Peyer's patch (tissue), 4 donors: ENCODE data around the gene CD81. TPM values are rescaled to one million over a fixed set of nuclear protein-coding genes. Genes with fewer than 3 reads are reported as not detected.

Experiments used
- DNase-seq, 3 donors: peaks; one replicate each; pipeline ENCODE4 v3.0.0-alpha.2; 2017 to 2019
- H3K27ac ChIP-seq, 4 donors: fragments of 200-600 bp; sonication (generic); one replicate each; pipeline ENCODE4 v1.5.1; 2016 to 2019
- H3K27me3 ChIP-seq, 2 donors: fragments of 200-600 bp; sonication (generic); one replicate each; pipeline ENCODE4 v1.5.1; 2019
- H3K36me3 ChIP-seq, 3 donors: fragments of 200-600 bp; sonication (generic); one replicate each; pipeline ENCODE4 v1.5.1; 2016 to 2019
- H3K4me1 ChIP-seq, 4 donors: fragments of 200-600 bp; sonication (generic); one replicate each; pipeline ENCODE4 v1.5.1; 2016 to 2019
- H3K4me3 ChIP-seq, 4 donors: fragments of 200-600 bp; sonication (generic); 1 replicate in 3 of 4; 2 replicates in 1 of 4; pipeline ENCODE4 v1.5.1; 2016 to 2019; ENCODE audit warnings: mild to moderate bottlenecking in 1 of 4
- H3K9me3 ChIP-seq, 4 donors: fragments of 200-600 bp; sonication (generic); one replicate each; pipeline ENCODE4 v1.5.1; 2016 to 2019; ENCODE audit warnings: mild to moderate bottlenecking in 1 of 4
- POLR2A ChIP-seq, 2 donors: fragments of 450-650 bp; IDR thresholded peaks; one replicate each; pipeline ENCODE4 v1.5.1; 2017; ENCODE audit warnings: antibody characterized with exemption in 2 of 2, mild to moderate bottlenecking in 2 of 2, moderate library complexity in 2 of 2
- total RNA-seq, 4 donors: library from RNA; depleted of rRNA; stranded (reverse); fragments of >200 nt; gene quantifications; one replicate each; pipeline ENCODE4 v1.1.0, GENCODE V29; 2016
- TF ChIP-seq, protein P1 (sequence below), 6 experiments: fragments of 450-650 bp in 4 of 6; fragments of 200-600 bp in 2 of 6; sonication (generic) in 1 of 6; IDR thresholded peaks; one replicate each; pipeline ENCODE4 v1.5.1; 2017 to 2019; ENCODE audit warnings: antibody characterized with exemption in 6 of 6, mild to moderate bottlenecking in 3 of 6, moderate library complexity in 1 of 6

Gene CD81
- total RNA-seq, 4 donors from 2014 or later = 49.2 to 124 (median 100) TPM

DNA sequence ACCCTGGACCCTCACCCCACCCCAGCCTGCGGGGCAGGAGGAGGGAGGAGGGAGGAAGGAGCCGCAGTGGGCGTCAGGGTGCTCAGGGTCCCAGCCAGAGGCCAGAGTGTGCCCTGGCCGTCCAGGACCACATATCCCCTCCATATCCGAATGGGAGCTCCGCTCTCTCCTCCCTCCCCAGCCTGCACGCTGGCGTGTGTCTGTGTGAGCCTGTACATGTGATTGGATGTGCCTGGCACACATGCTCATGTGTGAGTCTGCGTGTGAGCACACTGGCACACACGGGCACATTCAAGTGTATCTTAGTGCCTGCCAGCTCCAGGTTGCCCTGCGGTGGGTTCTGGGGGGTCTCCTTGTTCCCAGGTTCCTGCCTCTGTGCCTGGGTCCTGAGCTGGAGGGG is 31.6 kb downstream of the CD81 start:
- H3K4me3 ChIP-seq = no peak overlapping the region
- peaks cover 0 to 6% (median 0%) of the 10 kb centered on the region in 3 donors for H3K36me3 ChIP-seq
- H3K4me1 ChIP-seq = no peaks in the 10 kb centered on the region
- H3K27me3 ChIP-seq = no peaks in the 10 kb centered on the region
- H3K9me3 ChIP-seq = no peaks in the 10 kb centered on the region
- TF ChIP-seq POLR2A (IDR thresholded peaks at IDR 0.05) = no peak
- TF ChIP-seq, protein P1, sequence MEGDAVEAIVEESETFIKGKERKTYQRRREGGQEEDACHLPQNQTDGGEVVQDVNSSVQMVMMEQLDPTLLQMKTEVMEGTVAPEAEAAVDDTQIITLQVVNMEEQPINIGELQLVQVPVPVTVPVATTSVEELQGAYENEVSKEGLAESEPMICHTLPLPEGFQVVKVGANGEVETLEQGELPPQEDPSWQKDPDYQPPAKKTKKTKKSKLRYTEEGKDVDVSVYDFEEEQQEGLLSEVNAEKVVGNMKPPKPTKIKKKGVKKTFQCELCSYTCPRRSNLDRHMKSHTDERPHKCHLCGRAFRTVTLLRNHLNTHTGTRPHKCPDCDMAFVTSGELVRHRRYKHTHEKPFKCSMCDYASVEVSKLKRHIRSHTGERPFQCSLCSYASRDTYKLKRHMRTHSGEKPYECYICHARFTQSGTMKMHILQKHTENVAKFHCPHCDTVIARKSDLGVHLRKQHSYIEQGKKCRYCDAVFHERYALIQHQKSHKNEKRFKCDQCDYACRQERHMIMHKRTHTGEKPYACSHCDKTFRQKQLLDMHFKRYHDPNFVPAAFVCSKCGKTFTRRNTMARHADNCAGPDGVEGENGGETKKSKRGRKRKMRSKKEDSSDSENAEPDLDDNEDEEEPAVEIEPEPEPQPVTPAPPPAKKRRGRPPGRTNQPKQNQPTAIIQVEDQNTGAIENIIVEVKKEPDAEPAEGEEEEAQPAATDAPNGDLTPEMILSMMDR (IDR thresholded peaks at IDR 0.05) = no peak
- DNase-seq = no peak
- H3K27ac ChIP-seq = no peak overlapping the region

DNA sequence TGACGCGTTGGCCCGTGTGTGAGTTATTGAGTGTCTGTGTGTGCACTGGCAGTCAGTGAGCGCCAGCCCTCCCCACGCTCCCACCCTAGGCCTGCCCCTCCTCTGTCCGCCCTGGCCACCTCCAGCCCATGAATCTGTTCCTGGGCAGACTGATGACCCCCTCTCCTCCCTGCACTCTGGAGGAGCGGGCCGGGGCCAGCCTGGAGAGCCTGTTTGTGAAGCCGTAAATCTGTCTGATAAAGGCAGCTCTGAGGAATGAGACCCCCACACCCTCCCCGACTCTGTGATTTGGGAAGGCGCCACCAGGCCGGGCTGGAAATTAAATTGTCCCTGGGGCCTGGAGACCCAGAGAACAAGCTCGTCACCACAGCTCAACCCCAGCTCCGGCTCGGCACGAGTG is 32.0 kb downstream of the CD81 start:
- no peak for TF ChIP-seq POLR2A (IDR thresholded peaks at IDR 0.05)
- TF ChIP-seq, protein P1 (IDR thresholded peaks at IDR 0.05) = no peak
- Histone ChIP-seq H3K27me3 (no peaks in the 10 kb centered on the region), H3K9me3 (no peaks in the 10 kb centered on the region), H3K4me3 (no peak overlapping the region), H3K36me3 (peaks cover 0 to 2% (median 0%) of the 10 kb centered on the region in 3 donors), H3K27ac (no peak overlapping the region), H3K4me1 (no peaks in the 10 kb centered on the region)
- no peak for DNase-seq

DNA sequence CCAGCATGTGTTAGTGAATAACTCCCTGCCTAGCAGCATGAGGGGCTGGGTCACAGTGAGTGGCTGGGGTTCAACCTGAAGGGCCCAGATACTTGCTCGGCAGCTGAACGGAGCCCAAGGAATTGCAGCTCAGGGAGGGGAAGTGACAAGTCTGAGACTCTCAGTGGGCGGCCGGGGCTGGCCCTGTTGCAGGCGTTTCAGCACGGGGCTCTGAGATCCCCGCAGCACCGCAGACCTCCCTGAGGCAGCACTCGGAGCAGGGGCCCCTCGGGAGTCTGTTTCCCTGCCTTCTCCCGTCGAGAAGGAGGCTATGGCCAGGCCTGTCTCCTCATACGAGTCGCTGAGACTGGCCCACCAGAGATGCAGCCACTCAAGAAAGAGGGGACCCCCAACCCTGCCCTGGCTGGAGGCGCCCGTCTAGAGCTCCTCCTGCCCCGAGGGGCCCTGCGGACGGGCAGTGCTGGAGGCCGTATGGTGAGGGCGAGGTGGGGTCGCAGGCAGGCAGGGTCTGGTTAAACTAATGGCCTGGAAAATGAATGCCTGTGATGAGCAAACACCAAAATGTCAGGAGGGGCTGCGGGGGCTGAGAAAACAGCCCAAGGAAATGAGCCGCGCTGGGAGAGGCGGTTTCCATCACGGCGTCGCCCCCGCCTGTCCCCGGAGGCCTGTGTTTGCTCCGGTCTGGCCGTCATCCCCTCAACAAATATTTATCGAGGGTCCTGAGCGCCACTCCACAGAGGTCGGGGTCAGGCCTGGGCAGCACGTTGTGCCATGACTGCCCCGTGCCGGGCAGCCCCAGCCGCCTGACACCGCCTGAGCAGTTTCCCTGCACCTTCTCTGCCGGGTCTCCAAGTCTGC is 32.7 kb downstream of the CD81 start:
- Histone ChIP-seq H3K36me3 (no peaks in the 10 kb centered on the region), H3K4me3 (no peak overlapping the region), H3K27ac (no peak overlapping the region), H3K9me3 (no peaks in the 10 kb centered on the region), H3K4me1 (no peaks in the 10 kb centered on the region), H3K27me3 (no peaks in the 10 kb centered on the region)
- DNase-seq = no peak
- TF ChIP-seq POLR2A (IDR thresholded peaks at IDR 0.05) = no peak
- TF ChIP-seq, protein P1 (IDR thresholded peaks at IDR 0.05) = no peak

DNA sequence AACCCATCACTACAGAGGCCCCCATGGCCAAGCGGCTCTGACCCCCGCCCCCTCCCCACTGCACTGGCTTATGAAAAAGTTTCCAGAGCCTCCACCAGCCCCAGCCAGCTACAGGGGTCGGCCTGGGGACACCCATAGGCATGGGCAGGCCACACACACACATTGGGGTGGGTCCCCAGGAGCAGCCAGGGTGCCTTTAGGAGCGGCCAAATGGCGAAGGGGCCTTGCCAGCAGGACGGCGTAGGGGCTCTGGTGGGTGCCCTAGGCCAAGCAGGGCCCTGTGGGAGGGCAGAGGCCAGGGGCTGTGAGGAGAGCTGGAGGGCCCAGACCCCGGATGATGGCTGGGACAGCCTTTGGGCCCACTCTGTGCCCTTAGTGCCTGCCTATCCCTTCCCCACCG is 33.5 kb downstream of the CD81 start:
- no peak for DNase-seq
- Histone ChIP-seq H3K27ac (no peak overlapping the region), H3K4me1 (no peaks in the 10 kb centered on the region), H3K27me3 (no peaks in the 10 kb centered on the region), H3K36me3 (no peaks in the 10 kb centered on the region), H3K9me3 (no peaks in the 10 kb centered on the region), H3K4me3 (no peak overlapping the region)
- TF ChIP-seq, protein P1 (IDR thresholded peaks at IDR 0.05) = no peak
- TF ChIP-seq POLR2A (IDR thresholded peaks at IDR 0.05) = no peak

DNA sequence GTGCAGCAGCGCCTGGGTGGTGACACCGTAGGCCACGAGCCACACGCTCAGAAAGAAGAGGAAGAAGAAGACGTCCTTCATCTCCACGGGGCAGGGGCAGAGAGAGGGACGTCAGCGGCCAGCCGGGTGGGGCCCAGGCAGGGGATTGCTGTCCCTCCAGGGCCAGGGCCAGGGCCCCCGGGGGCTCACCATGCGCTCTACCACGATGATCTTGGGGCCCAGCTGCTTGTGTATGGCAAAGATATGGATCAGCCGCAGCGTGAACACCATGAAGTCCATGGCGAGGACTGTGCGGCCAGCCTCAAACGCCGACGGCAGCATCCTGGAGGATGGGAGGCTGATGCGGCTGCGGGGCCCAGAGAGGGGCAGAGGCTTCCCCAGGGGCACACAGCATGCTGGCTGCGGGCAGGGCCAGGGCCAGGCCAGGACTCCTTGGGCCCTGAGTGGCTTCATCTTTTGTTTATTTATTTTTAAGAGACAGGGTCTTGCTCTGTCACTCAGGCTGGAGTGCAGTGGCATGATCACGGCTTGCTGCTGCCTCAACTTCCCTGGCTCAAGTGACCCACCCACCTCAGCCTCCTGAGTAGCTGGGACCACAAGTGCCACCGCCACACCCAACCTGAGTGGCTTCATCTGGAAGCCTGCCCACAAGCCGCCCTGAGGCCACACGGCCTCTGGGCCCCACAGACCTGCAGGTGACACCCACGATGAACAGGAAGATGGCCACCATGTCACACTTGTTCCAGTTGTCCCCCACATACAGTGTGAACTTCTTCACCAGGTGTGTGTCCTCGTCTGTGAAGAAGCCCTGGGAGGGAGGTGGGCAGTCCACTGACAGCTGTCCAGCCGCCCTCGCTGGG is 34.6 kb downstream of the CD81 start:
- Histone ChIP-seq H3K4me1 (no peaks in the 10 kb centered on the region), H3K36me3 (no peaks in the 10 kb centered on the region), H3K4me3 (no peak overlapping the region), H3K27ac (no peak overlapping the region), H3K9me3 (no peaks in the 10 kb centered on the region), H3K27me3 (no peaks in the 10 kb centered on the region)
- no peak for TF ChIP-seq POLR2A (IDR thresholded peaks at IDR 0.05)
- TF ChIP-seq, protein P1 (IDR thresholded peaks at IDR 0.05) = no peak
- no peak for DNase-seq
